C4-2B (cell line): ENCODE measurements around the gene PPP2R2C.

Experiments
- ZFX ChIP-seq: fragments of 450-650 bp; IDR thresholded peaks from 2 replicates; pipeline ENCODE4 v1.6.1; 2017
- TF ChIP-seq, protein P1 (sequence below): fragments of 450-650 bp; conservative IDR thresholded peaks from 2 replicates; pipeline ENCODE4 v1.5.1; 2017; ENCODE audit warnings: mild to moderate bottlenecking

DNA sequence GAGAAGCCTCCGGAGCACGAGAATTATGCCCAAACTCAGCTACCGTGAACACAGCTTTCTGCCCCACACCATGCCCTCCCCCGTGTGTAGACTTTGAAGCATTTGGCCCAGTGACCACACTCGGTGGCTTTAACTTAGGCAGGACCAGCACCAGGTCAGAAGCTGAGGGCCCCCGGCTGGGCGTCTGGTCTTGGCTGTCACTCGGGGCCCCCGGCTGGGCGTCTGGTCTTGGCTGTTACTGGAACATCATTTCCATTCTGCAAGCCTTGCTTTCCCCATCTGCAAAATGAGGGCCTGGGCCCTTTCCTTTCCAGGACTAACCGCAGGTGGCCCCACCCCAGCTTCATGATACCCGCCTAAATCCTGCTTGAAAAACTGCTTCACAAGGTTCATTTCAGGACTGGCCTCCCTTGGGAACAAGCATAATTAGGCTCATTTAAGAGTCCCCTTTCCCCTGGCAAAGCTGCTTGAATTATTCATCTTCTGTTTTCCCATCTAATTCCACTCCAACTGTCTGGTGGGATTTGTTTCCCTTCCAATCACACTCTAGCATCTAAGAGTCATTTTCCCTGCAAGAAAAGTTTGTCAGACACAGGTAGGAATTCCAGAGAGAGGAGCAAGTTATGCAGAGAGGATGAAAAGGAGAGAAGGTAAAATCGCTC lies 120.3 kb downstream of the PPP2R2C start:
- TF ChIP-seq, protein P1, sequence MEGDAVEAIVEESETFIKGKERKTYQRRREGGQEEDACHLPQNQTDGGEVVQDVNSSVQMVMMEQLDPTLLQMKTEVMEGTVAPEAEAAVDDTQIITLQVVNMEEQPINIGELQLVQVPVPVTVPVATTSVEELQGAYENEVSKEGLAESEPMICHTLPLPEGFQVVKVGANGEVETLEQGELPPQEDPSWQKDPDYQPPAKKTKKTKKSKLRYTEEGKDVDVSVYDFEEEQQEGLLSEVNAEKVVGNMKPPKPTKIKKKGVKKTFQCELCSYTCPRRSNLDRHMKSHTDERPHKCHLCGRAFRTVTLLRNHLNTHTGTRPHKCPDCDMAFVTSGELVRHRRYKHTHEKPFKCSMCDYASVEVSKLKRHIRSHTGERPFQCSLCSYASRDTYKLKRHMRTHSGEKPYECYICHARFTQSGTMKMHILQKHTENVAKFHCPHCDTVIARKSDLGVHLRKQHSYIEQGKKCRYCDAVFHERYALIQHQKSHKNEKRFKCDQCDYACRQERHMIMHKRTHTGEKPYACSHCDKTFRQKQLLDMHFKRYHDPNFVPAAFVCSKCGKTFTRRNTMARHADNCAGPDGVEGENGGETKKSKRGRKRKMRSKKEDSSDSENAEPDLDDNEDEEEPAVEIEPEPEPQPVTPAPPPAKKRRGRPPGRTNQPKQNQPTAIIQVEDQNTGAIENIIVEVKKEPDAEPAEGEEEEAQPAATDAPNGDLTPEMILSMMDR: no peak
- no peak for TF ChIP-seq ZFX
